Hepatocyte (in vitro differentiated cells): ENCODE results near the gene SLC10A6.

Experiments used
- CTCF ChIP-seq: fragments of 200-600 bp; sonication (generic); IDR thresholded peaks from 2 replicates; pipeline ENCODE4 v1.5.1; 2016; ENCODE audit warnings: antibody characterized with exemption, mild to moderate bottlenecking; ENCODE audit not compliant: poor library complexity
- EZH2 ChIP-seq: fragments of 200-600 bp; sonication (generic); IDR thresholded peaks from 2 replicates; pipeline ENCODE4 v1.6.1; 2016; ENCODE audit warnings: antibody characterized with exemption, mild to moderate bottlenecking, borderline replicate concordance

- TF ChIP-seq EZH2 = no peak
- TF ChIP-seq CTCF = no peak
Measured at GRCh38 chr4:86841309-86841708, 7.9 kb downstream of the SLC10A6 start.
